ENCODE results near the gene PITRM1.

Gene PITRM1

DNA sequence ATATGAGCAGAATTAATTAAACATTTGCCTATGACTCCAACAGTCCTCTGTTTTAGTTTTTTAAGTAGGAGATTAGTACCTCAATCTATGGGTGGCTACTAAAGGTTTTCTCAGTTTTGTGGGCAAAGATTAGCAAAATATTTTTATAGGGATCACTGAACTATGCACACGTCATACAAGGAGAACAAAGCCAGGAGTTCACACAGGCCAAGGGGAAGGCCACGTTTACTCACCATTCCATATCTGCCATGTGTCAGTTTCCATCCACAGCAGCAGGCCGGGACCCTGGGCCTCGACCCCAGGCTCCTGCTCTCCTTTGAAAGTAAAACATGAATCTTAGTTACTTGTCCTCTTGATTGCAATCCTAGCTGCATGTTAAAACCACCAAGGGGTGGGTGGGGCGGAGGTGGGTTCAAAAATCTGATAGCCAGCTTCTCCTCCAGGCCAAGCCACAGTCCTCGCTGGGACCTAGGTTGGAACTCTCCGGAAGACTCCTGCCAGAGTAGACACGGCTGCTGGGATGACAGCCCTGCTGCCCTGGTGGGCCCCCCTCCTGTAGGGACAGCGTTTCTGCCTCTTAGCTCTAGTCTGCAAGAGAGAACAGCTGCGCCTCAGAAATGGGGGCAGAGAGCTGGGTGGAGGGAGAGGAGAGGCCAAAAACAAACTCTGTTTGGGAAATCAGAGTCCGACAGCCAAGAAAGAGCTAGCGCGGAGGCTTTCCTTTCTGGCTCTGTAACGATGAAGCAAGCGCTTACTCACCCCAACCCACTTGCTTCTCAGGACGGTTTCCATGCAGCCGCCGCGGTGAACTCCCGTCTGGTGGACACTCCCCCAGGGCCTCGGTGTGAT lies 35.6 kb downstream of the PITRM1 start:
- Histone ChIP-seq H3K23ac (ENCODE audit: low read length) (no peak overlapping the region), H2BK120ac (ENCODE audit: low read depth, low read length) (no peak overlapping the region), H2AK5ac (ENCODE audit: low read length) (no peak overlapping the region), H3K36me3 (ENCODE audit: control insufficient read depth, insufficient read depth, low read length) (peaks cover 22% of the 10 kb centered on the region), H4K5ac (ENCODE audit: low read length) (no peak overlapping the region), H3K4me1 (ENCODE audit: control insufficient read depth, low read depth, low read length) (no peaks in the 10 kb centered on the region), H2BK5ac (ENCODE audit: low read length) (no peak overlapping the region), H3K18ac (ENCODE audit: low read length) (no peak overlapping the region), H3K56ac (ENCODE audit: low read length) (no peak overlapping the region), H3K27me3 (ENCODE audit: insufficient read depth, low read length, poor library complexity) (no peaks in the 10 kb centered on the region), H3K4ac (ENCODE audit: low read depth, low read length) (no peak overlapping the region), H3K27ac (ENCODE audit: low read depth, low read length) (no peak overlapping the region), H4K8ac (ENCODE audit: low read depth, low read length) (no peak overlapping the region), H3K79me2 (ENCODE audit: control insufficient read depth, insufficient read depth, low read length) (no peaks in the 10 kb centered on the region), H2BK15ac (replicated peaks; ENCODE audit: low read depth) (no peak overlapping the region), H3K4me3 (ENCODE audit: low read length) (no peak overlapping the region), H3K9ac (ENCODE audit: low read length) (no peak overlapping the region), H3K79me1 (ENCODE audit: low read length) (no peaks in the 10 kb centered on the region), H3K4me2 (ENCODE audit: low read length) (no peak overlapping the region)
- DNase-seq = no peak
- no CpG with 5 or more reads among the region's 21 CpGs for WGBS (ENCODE audit: extremely low coverage, insufficient coverage, low lambda C conversion rate)

DNA sequence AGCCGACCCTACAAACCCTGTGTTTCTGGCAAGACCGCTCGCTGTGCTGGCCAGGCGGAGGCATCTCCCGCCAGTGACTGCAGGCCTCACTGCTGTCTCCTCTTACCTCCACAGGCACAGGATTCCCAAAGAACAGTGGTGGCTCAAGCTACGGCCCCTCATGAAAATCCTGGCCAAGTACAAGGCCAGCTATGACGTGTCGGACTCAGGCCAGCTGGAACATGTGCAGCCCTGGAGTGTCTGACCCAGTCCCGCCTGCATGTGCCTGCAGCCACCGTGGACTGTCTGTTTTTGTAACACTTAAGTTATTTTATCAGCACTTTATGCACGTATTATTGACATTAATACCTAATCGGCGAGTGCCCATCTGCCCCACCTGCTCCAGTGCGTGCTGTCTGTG lies 36.2 kb downstream of the PITRM1 start:
- Histone ChIP-seq H3K27me3 (ENCODE audit: insufficient read depth, low read length, poor library complexity) (no peaks in the 10 kb centered on the region), H3K4me1 (ENCODE audit: control insufficient read depth, low read depth, low read length) (no peaks in the 10 kb centered on the region), H2AK5ac (ENCODE audit: low read length) (no peak overlapping the region), H3K27ac (ENCODE audit: low read depth, low read length) (no peak overlapping the region), H3K18ac (ENCODE audit: low read length) (no peak overlapping the region), H2BK15ac (replicated peaks; ENCODE audit: low read depth) (no peak overlapping the region), H2BK120ac (ENCODE audit: low read depth, low read length) (no peak overlapping the region), H3K79me1 (ENCODE audit: low read length) (no peaks in the 10 kb centered on the region), H2BK5ac (ENCODE audit: low read length) (no peak overlapping the region), H3K4me2 (ENCODE audit: low read length) (no peak overlapping the region), H3K56ac (ENCODE audit: low read length) (no peak overlapping the region), H4K8ac (ENCODE audit: low read depth, low read length) (no peak overlapping the region), H3K36me3 (ENCODE audit: control insufficient read depth, insufficient read depth, low read length) (peaks cover 25% of the 10 kb centered on the region), H3K23ac (ENCODE audit: low read length) (no peak overlapping the region), H3K9ac (ENCODE audit: low read length) (no peak overlapping the region), H4K5ac (ENCODE audit: low read length) (no peak overlapping the region), H3K4me3 (ENCODE audit: low read length) (no peak overlapping the region), H3K79me2 (ENCODE audit: control insufficient read depth, insufficient read depth, low read length) (no peaks in the 10 kb centered on the region), H3K4ac (ENCODE audit: low read depth, low read length) (no peak overlapping the region)
- no peak for DNase-seq
- no CpG with 5 or more reads among the region's 14 CpGs for WGBS (ENCODE audit: extremely low coverage, insufficient coverage, low lambda C conversion rate)

DNA sequence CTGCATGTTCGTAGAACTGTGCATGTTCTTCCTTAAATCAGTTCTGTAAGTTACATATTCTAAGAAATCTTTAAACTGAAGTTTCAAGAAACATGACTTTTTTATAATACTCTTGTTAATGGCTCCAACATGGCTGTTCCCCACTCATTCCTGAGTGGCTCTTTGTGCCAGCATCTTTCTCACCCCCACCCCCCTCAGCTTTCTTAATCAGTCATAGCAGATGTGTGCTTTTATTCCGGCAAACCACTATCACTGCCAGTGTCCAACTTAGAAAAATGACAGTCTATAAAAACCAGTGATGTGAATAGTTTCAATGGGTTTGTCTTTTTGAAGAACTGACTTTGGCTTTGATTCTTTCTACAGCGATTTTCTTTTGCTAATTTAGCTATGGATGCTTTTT lies 37.6 kb downstream of the PITRM1 start:
- no peak overlapping the region for H2AK5ac ChIP-seq (ENCODE audit: low read length)
- no peak overlapping the region for H3K9ac ChIP-seq (ENCODE audit: low read length)
- no peak overlapping the region for H3K18ac ChIP-seq (ENCODE audit: low read length)
- no peak overlapping the region for H3K27ac ChIP-seq (ENCODE audit: low read depth, low read length)
- H3K4ac ChIP-seq (ENCODE audit: low read depth, low read length) = no peak overlapping the region
- no CpG with 5 or more reads among the region's 3 CpGs for WGBS (ENCODE audit: extremely low coverage, insufficient coverage, low lambda C conversion rate)
- no peak overlapping the region for H2BK5ac ChIP-seq (ENCODE audit: low read length)
- no peak overlapping the region for H3K4me3 ChIP-seq (ENCODE audit: low read length)
- DNase-seq = no peak
- no peak overlapping the region for H4K8ac ChIP-seq (ENCODE audit: low read depth, low read length)
- no peak overlapping the region for H3K23ac ChIP-seq (ENCODE audit: low read length)
- H3K79me2 ChIP-seq (ENCODE audit: control insufficient read depth, insufficient read depth, low read length) = no peaks in the 10 kb centered on the region
- no peak overlapping the region for H3K56ac ChIP-seq (ENCODE audit: low read length)
- no peak overlapping the region for H4K5ac ChIP-seq (ENCODE audit: low read length)
- no peaks in the 10 kb centered on the region for H3K79me1 ChIP-seq (ENCODE audit: low read length)
- H3K4me2 ChIP-seq (ENCODE audit: low read length) = no peak overlapping the region
- H3K36me3 ChIP-seq (ENCODE audit: control insufficient read depth, insufficient read depth, low read length) = peaks cover 27% of the 10 kb centered on the region
- no peak overlapping the region for H2BK15ac ChIP-seq (replicated peaks; ENCODE audit: low read depth)
- H3K4me1 ChIP-seq (ENCODE audit: control insufficient read depth, low read depth, low read length) = no peaks in the 10 kb centered on the region
- H3K27me3 ChIP-seq (ENCODE audit: insufficient read depth, low read length, poor library complexity) = no peaks in the 10 kb centered on the region
- H2BK120ac ChIP-seq (ENCODE audit: low read depth, low read length) = no peak overlapping the region

DNA sequence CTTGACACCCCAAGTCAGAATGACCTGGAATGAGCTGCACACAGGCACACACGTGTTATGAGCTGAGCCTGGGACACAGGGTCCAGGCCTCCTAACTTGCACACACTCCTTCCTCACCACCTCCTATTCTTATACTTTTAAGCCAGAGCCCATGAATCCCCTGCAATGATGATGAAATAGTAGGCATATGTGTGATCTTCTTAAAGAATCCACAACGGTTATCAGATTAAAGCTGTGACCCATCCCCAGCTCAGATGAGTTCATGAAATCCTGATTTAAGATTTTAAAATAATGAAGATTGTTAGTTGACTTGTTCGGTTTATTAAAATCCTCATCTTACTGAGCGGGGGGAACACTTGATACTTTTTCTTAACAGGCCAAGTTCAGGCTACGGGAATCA lies 38.6 kb downstream of the PITRM1 start:
- H3K4me2 ChIP-seq (ENCODE audit: low read length) = no peak overlapping the region
- no peak overlapping the region for H3K18ac ChIP-seq (ENCODE audit: low read length)
- no peak overlapping the region for H2BK5ac ChIP-seq (ENCODE audit: low read length)
- H4K5ac ChIP-seq (ENCODE audit: low read length) = no peak overlapping the region
- H2BK15ac ChIP-seq (replicated peaks; ENCODE audit: low read depth) = no peak overlapping the region
- no peak overlapping the region for H3K27ac ChIP-seq (ENCODE audit: low read depth, low read length)
- WGBS (ENCODE audit: extremely low coverage, insufficient coverage, low lambda C conversion rate) = no CpG with 5 or more reads among the region's 5 CpGs
- no peak overlapping the region for H3K23ac ChIP-seq (ENCODE audit: low read length)
- H3K56ac ChIP-seq (ENCODE audit: low read length) = no peak overlapping the region
- H3K79me1 ChIP-seq (ENCODE audit: low read length) = no peaks in the 10 kb centered on the region
- H3K79me2 ChIP-seq (ENCODE audit: control insufficient read depth, insufficient read depth, low read length) = no peaks in the 10 kb centered on the region
- no peaks in the 10 kb centered on the region for H3K27me3 ChIP-seq (ENCODE audit: insufficient read depth, low read length, poor library complexity)
- no peak overlapping the region for H3K9ac ChIP-seq (ENCODE audit: low read length)
- H2AK5ac ChIP-seq (ENCODE audit: low read length) = no peak overlapping the region
- H4K8ac ChIP-seq (ENCODE audit: low read depth, low read length) = no peak overlapping the region
- H2BK120ac ChIP-seq (ENCODE audit: low read depth, low read length) = no peak overlapping the region
- no peak for DNase-seq
- H3K4me3 ChIP-seq (ENCODE audit: low read length) = no peak overlapping the region
- H3K4ac ChIP-seq (ENCODE audit: low read depth, low read length) = no peak overlapping the region
- H3K4me1 ChIP-seq (ENCODE audit: control insufficient read depth, low read depth, low read length) = no peaks in the 10 kb centered on the region
- peaks cover 27% of the 10 kb centered on the region for H3K36me3 ChIP-seq (ENCODE audit: control insufficient read depth, insufficient read depth, low read length)

DNA sequence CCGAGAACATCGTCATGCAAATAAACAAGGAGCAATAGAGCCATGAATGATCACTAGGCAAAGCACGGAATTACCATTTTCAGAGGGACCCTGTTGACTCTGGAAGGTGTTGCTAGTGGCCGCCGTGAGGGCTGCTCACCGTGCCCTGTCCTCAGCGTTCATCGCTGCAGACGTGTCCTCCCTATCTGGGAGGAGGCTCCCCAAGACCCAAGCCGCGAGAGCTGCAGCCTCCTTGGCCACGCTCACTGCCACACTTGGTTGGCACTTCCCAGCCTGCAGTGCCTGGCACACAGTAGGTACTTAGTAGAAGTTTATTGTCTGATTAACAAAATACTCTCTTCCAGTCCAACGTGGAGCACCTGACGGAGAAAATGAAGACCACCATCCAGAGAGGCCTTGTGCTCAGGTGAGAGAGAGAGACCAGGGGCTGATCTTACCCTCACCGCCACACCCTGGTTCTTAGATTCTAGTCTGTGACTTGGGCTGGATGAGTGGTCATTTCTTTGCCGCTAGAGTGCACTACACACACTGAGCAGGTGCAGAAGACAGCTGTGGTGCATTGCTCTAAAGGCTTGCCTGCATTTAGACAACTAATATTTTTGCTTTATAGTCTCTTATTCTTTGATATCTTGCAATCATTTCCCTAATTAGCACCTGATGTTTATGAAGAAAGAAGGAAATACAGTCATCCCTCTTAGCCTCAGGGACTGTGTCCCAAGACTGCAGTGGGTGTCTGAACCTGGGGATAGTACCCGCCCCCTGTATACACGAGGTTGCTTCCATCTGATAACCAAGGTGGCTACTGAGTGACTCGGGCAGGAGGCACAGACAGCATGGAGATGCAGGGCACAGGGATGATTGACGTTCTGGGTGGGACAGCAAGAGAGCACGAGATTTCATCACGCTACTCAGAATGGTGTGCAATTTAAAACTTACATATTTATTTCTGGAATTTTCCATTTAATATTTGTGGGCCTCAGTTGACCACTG lies 40.3 kb downstream of the PITRM1 start:
- no peak overlapping the region for H3K56ac ChIP-seq (ENCODE audit: low read length)
- no peak overlapping the region for H2BK5ac ChIP-seq (ENCODE audit: low read length)
- no peak overlapping the region for H2BK15ac ChIP-seq (replicated peaks; ENCODE audit: low read depth)
- H3K4me3 ChIP-seq (ENCODE audit: low read length) = no peak overlapping the region
- H3K4me2 ChIP-seq (ENCODE audit: low read length) = no peak overlapping the region
- H3K27me3 ChIP-seq (ENCODE audit: insufficient read depth, low read length, poor library complexity) = no peaks in the 10 kb centered on the region
- no peaks in the 10 kb centered on the region for H3K79me2 ChIP-seq (ENCODE audit: control insufficient read depth, insufficient read depth, low read length)
- WGBS (ENCODE audit: extremely low coverage, insufficient coverage, low lambda C conversion rate) = no CpG with 5 or more reads among the region's 22 CpGs
- no peak overlapping the region for H3K18ac ChIP-seq (ENCODE audit: low read length)
- no peak overlapping the region for H3K23ac ChIP-seq (ENCODE audit: low read length)
- no peak for DNase-seq
- H3K79me1 ChIP-seq (ENCODE audit: low read length) = no peaks in the 10 kb centered on the region
- H3K36me3 ChIP-seq (ENCODE audit: control insufficient read depth, insufficient read depth, low read length) = peaks cover 20% of the 10 kb centered on the region
- no peak overlapping the region for H3K4ac ChIP-seq (ENCODE audit: low read depth, low read length)
- H2BK120ac ChIP-seq (ENCODE audit: low read depth, low read length) = no peak overlapping the region
- no peak overlapping the region for H3K27ac ChIP-seq (ENCODE audit: low read depth, low read length)
- H2AK5ac ChIP-seq (ENCODE audit: low read length) = no peak overlapping the region
- H4K8ac ChIP-seq (ENCODE audit: low read depth, low read length) = no peak overlapping the region
- H3K9ac ChIP-seq (ENCODE audit: low read length) = no peak overlapping the region
- H4K5ac ChIP-seq (ENCODE audit: low read length) = no peak overlapping the region
- no peaks in the 10 kb centered on the region for H3K4me1 ChIP-seq (ENCODE audit: control insufficient read depth, low read depth, low read length)

Measured in mesendoderm (in vitro differentiated cells).